Calu3 (cell line): ENCODE results near the gene SEL1L. TPM values are rescaled to one million over a fixed set of nuclear protein-coding genes. Genes with fewer than 3 reads are reported as not detected.

Experiments
- BruUV-seq: library from RNA; stranded (reverse); fragments of 400-500 nt; replicated peaks from 2 replicates; lab custom pipeline; 2021; lab: Mats Ljungman, UMichigan
- CTCF ChIA-PET: fragments of 300-600 bp; sonication (Branson Sonifier 250); formaldehyde crosslinking; loops from one replicate; lab custom pipeline; 2022; ENCODE audit warnings: antibody characterized with exemption; lab: Charles Lee
- DNase-seq: peaks from one replicate; pipeline ENCODE4 v3.0.0; 2022
- H3K27ac Mint-ChIP-seq: one replicate; pipeline ENCODE4 v1.8.0; 2022; ENCODE audit warnings: mixed read lengths; ENCODE audit not compliant: unreplicated experiment
- H3K27me3 Mint-ChIP-seq: one replicate; pipeline ENCODE4 v1.8.0; 2022; ENCODE audit warnings: mixed read lengths; ENCODE audit not compliant: unreplicated experiment
- H3K36me3 Mint-ChIP-seq: one replicate; pipeline ENCODE4 v1.8.0; 2022; ENCODE audit warnings: mild to moderate bottlenecking, moderate library complexity, mixed read lengths; ENCODE audit not compliant: insufficient read depth, unreplicated experiment
- H3K4me1 Mint-ChIP-seq: one replicate; pipeline ENCODE4 v1.8.0; 2022; ENCODE audit warnings: mild to moderate bottlenecking, low read depth, mixed read lengths; ENCODE audit not compliant: unreplicated experiment
- H3K4me3 Mint-ChIP-seq: one replicate; pipeline ENCODE4 v1.8.0; 2022; ENCODE audit warnings: mild to moderate bottlenecking, low read depth, moderate library complexity, mixed read lengths; ENCODE audit not compliant: unreplicated experiment
- H3K9me3 Mint-ChIP-seq: one replicate; pipeline ENCODE4 v1.8.0; 2022; ENCODE audit warnings: low read depth, mixed read lengths; ENCODE audit not compliant: unreplicated experiment
- intact Hi-C: fragments of 100-400 bp; cut with micrococcal nuclease; formaldehyde crosslinking; loops from one replicate; pipeline ENCODE4 v1.10.0; 2022; ENCODE audit not compliant: unreplicated experiment
- total RNA-seq: library from RNA; stranded (reverse); gene quantifications from 2 replicates; pipeline ENCODE4 v1.2.3, GENCODE V29; 2022
- TF ChIP-seq, protein P1 (sequence below): fragments of 200-600 bp; IDR thresholded peaks from one replicate; pipeline ENCODE4 v1.8.0; 2022; ENCODE audit warnings: antibody characterized with exemption; ENCODE audit not compliant: unreplicated experiment

Gene SEL1L
- total RNA-seq, 1 experiment from 2014 or later: 95.4 TPM

DNA sequence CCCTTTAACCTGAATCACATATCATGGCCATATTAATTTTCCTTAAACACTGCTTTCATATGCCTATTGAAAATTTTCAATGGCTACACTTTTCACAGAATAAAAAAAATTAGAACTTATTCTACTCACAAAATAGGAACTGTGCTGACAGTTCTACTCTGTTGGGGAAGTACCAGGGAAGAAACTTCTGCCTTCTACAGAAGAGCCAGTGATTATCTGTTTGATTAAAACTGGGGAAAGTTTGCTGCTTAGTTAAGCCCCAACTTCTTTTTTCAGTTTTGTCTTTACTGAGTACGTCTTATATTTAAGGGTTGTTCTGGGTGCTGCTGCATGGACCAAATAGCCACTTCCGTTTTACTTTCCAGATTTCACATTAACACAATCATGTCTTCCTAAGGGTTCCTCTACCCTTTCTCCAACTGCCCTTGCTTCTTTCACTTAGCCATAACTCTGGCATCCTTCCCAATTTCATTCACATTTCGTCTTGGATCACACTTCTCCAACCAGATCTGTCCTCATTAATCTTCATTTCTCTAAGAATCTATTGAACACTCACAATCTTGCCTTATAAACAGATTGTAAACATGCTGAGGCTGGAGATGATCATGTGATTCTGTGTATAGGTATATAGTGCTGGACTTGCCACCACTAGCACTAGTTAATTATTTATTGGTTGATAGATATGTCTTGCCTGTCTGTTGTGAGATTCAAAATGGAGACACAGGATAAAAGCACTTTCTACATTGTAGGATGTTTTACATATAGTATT is 1.9 kb upstream of the SEL1L start:
- peaks cover 22% of the 10 kb centered on the region for H3K36me3 Mint-ChIP-seq
- peaks cover 27% of the 10 kb centered on the region for H3K4me1 Mint-ChIP-seq
- BruUV-seq: no TSS peak
- TF ChIP-seq, protein P1, sequence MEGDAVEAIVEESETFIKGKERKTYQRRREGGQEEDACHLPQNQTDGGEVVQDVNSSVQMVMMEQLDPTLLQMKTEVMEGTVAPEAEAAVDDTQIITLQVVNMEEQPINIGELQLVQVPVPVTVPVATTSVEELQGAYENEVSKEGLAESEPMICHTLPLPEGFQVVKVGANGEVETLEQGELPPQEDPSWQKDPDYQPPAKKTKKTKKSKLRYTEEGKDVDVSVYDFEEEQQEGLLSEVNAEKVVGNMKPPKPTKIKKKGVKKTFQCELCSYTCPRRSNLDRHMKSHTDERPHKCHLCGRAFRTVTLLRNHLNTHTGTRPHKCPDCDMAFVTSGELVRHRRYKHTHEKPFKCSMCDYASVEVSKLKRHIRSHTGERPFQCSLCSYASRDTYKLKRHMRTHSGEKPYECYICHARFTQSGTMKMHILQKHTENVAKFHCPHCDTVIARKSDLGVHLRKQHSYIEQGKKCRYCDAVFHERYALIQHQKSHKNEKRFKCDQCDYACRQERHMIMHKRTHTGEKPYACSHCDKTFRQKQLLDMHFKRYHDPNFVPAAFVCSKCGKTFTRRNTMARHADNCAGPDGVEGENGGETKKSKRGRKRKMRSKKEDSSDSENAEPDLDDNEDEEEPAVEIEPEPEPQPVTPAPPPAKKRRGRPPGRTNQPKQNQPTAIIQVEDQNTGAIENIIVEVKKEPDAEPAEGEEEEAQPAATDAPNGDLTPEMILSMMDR: no peak
- no peak for DNase-seq
- no peak overlapping the region for H3K27ac Mint-ChIP-seq
- intact Hi-C loops: loop anchor here (5.0 kb wide), 1 partner anchor 1478 kb away; no protein-coding TSS in a partner anchor
- no peak overlapping the region for H3K4me3 Mint-ChIP-seq
- CTCF ChIA-PET: no interaction called here
- H3K27me3 Mint-ChIP-seq: peaks cover 17% of the 10 kb centered on the region
- H3K9me3 Mint-ChIP-seq: peaks cover 6% of the 10 kb centered on the region

DNA sequence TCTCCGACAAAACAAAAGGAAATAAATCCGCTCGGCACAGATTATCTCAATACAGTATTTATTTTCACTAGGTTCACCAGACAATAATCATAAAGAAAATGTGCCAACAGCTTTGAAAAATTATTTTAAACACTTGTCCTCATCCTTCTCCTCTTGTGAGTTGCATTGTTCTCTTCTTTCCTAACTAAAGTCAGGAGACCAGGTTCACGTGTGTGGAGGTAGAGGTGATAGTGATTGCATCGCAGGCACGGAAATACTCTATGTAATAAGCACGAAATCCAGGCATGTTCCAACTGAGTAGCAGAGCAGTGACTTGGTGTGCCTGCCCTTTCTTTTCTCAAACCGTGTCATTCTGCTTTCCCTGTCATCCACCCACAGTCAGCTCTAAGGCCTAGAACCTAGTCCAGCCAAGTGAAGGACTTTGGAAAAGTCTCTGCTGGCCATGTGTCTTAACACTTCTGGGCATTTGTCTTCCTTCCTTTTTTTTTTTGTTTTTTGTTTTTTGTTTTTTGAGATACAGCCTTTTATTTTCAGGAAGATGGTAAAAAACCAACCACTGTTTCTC is 939 bp upstream of the SEL1L start:
- H3K4me3 Mint-ChIP-seq: no peak overlapping the region
- CTCF ChIA-PET: no interaction called here
- peaks cover 5% of the 10 kb centered on the region for H3K9me3 Mint-ChIP-seq
- TF ChIP-seq, protein P1: no peak
- intact Hi-C loops: loop anchor here (5.0 kb wide), 1 partner anchor 1477 kb away; no protein-coding TSS in a partner anchor
- H3K27ac Mint-ChIP-seq: no peak overlapping the region
- H3K4me1 Mint-ChIP-seq: peaks cover 28% of the 10 kb centered on the region
- H3K27me3 Mint-ChIP-seq: peaks cover 7% of the 10 kb centered on the region
- no TSS peak for BruUV-seq
- no peak for DNase-seq
- H3K36me3 Mint-ChIP-seq: peaks cover 22% of the 10 kb centered on the region

DNA sequence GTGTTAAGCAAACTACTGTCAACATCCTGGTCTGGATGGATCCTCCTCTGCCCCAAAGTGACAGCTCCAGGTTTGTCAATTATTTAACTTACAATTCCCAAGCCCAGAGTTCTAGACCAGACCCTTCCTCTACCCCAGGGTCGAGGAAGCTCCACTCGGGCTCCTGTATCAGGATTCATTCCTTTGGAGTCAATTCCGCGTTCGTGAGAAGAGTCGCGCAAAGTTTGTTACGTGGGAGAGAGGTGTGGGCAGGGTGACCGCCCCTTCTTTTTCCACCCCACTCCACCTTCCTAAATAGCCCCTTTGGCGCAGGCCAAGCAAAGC is 479 bp downstream of the SEL1L start:
- H3K27ac Mint-ChIP-seq: peak overlapping the region; percentile 86
- CTCF ChIA-PET: no interaction called here
- no TSS peak for BruUV-seq

DNA sequence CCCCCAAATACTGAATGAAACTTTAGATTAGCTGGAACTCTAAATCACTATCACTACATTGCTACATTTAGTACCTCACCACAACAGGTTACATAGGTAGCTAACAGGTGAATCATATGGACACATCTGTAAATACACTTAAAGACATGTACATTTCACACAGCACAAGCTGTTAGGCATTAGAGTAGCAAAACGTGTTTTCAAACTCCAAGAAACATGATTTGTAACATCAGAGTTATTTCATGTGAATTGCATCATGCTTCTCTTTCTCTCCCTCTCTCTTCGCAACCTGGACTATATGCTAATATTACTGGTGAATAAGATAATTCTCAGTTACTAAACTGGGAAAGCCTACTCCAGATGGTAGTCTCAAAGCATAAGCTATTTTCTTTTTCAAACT is 4.3 kb downstream of the SEL1L start:
- CTCF ChIA-PET: no interaction called here
- Mint-ChIP-seq H3K4me3 (peak overlapping the region; percentile 26), H3K4me1 (peaks cover 25% of the 10 kb centered on the region), H3K27me3 (no peaks in the 10 kb centered on the region), H3K27ac (peak overlapping the region; percentile 87), H3K36me3 (peaks cover 43% of the 10 kb centered on the region), H3K9me3 (no peaks in the 10 kb centered on the region)
- DNase-seq: no peak
- no TSS peak for BruUV-seq
- intact Hi-C loops: no loop called here
- TF ChIP-seq, protein P1: no peak

More for the DNA sequence above, 479 bp downstream of the SEL1L start:
- H3K36me3 Mint-ChIP-seq: peaks cover 26% of the 10 kb centered on the region
- intact Hi-C loops: no loop called here
- TF ChIP-seq, protein P1: no peak
- peaks cover 4% of the 10 kb centered on the region for H3K9me3 Mint-ChIP-seq
- DNase-seq: no peak
- H3K27me3 Mint-ChIP-seq: no peaks in the 10 kb centered on the region
- H3K4me1 Mint-ChIP-seq: peaks cover 42% of the 10 kb centered on the region
- peak overlapping the region; percentile 89 for H3K4me3 Mint-ChIP-seq
